Tibial nerve (tissue), 3 donors: ENCODE measurements around the gene SRRD.

Experiments used
- POLR2A ChIP-seq, 2 donors: fragments of 450-650 bp; IDR thresholded peaks; one replicate each; pipeline ENCODE4 v1.6.1; 2017; ENCODE audit warnings: antibody characterized with exemption in 2 of 2, mild to moderate bottlenecking in 2 of 2, moderate library complexity in 2 of 2
- TF ChIP-seq, protein P1 (sequence below), 5 experiments: fragments of 200-600 bp in 3 of 5; fragments of 450-650 bp in 2 of 5; sonication (generic) in 3 of 5; IDR thresholded peaks; one replicate each; pipeline ENCODE4 v1.5.1; 2016 to 2019; ENCODE audit warnings: antibody characterized with exemption in 5 of 5, mild to moderate bottlenecking in 3 of 5, moderate library complexity in 2 of 5

DNA sequence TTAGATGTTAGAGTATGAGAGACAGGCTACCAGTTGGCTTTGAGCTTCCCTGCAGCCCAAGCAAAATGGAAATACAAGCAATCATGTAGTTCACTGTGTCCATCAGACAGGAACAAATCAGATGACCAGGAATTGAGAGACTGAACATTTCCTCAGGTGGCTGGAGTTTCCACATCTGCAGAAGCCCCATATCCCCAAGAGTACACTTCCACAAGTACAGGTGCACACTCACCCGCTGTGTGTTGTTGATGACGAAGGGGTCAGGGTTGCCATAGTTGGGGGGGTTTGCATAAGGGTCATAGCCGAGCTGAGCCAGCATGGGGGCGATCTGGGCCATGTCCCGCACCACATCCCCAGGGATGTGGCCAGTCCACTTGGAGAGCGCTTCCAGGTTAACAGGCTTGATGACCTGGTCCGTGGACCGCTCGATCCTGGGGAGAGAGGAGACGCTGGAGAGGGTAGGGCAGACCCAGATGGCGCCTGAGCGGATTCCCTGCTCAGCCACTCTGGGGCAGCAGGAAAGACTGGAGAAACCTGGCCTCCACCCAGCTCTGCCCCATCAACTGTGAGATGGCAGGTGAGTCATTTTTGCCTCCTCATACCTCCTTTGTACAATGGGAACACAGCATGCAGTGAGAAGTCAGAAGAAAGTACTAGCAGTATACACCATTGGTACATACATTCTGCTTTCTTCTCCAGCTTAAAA is 52.5 kb downstream of the SRRD start:
- TF ChIP-seq, protein P1, sequence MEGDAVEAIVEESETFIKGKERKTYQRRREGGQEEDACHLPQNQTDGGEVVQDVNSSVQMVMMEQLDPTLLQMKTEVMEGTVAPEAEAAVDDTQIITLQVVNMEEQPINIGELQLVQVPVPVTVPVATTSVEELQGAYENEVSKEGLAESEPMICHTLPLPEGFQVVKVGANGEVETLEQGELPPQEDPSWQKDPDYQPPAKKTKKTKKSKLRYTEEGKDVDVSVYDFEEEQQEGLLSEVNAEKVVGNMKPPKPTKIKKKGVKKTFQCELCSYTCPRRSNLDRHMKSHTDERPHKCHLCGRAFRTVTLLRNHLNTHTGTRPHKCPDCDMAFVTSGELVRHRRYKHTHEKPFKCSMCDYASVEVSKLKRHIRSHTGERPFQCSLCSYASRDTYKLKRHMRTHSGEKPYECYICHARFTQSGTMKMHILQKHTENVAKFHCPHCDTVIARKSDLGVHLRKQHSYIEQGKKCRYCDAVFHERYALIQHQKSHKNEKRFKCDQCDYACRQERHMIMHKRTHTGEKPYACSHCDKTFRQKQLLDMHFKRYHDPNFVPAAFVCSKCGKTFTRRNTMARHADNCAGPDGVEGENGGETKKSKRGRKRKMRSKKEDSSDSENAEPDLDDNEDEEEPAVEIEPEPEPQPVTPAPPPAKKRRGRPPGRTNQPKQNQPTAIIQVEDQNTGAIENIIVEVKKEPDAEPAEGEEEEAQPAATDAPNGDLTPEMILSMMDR (IDR thresholded peaks at IDR 0.05) = no peak
- no peak for TF ChIP-seq POLR2A (IDR thresholded peaks at IDR 0.05)
